B cell (primary cell): ENCODE results near the gene PCDHB10. TPM values are rescaled to one million over a fixed set of nuclear protein-coding genes. Genes with fewer than 3 reads are reported as not detected.

Source experiments
- ATAC-seq: fragments of 200-7000 bp; cut with Tn5 transposase; one replicate; pipeline ENCODE4 v1.10.0; 2021; ENCODE audit warnings: low read depth, mild to moderate bottlenecking, moderate number of reproducible peaks, moderate library complexity
- CTCF ChIA-PET: fragments of 350-600 bp; sonication (Branson Sonifier 250); formaldehyde crosslinking; loops from one replicate; lab custom pipeline; 2021; ENCODE audit warnings: antibody characterized with exemption, inconsistent platforms; lab: Charles Lee
- POLR2A ChIA-PET: fragments of 350-600 bp; sonication (Branson Sonifier 250); formaldehyde crosslinking; loops from one replicate; lab custom pipeline; 2021; ENCODE audit warnings: antibody characterized with exemption; lab: Charles Lee
- DNase-seq: peaks from one replicate; pipeline ENCODE4 v3.0.0; 2013
- H2AFZ ChIP-seq: 2 replicates; pipeline ENCODE4 v1.6.1; 2012; ENCODE audit warnings: mild to moderate bottlenecking, low read depth, low read length; ENCODE audit not compliant: insufficient read depth, poor library complexity, severe bottlenecking
- H3K27ac ChIP-seq, 2 donors: 1 replicate in 1 of 2; 2 replicates in 1 of 2; pipeline ENCODE4 v1.5.1; 2012 to 2013; ENCODE audit warnings: low read length in 2 of 2, mild to moderate bottlenecking in 2 of 2, moderate library complexity in 1 of 2
- H3K27me3 ChIP-seq, 4 experiments: fragments of 200-600 bp in 1 of 4; sonication (generic) in 1 of 4; replicated peaks in 1 of 4; 1 replicate in 2 of 4; 2 replicates in 2 of 4; pipeline versions ENCODE4 v1.6.1 to v1.7.0; 2013 to 2016; ENCODE audit warnings: low read length in 3 of 4, mild to moderate bottlenecking in 2 of 4, mixed read lengths in 1 of 4, moderate library complexity in 1 of 4; ENCODE audit not compliant: insufficient read depth in 4 of 4, control insufficient read depth in 3 of 4; ENCODE audit errors: control extremely low read depth in 1 of 4
- H3K36me3 ChIP-seq, 2 experiments: replicated peaks in 1 of 2; 1 replicate in 1 of 2; 2 replicates in 1 of 2; pipeline versions ENCODE4 v1.6.1 to v1.7.1; 2013; ENCODE audit warnings: low read length in 1 of 2; ENCODE audit not compliant: insufficient read depth in 2 of 2, control insufficient read depth in 1 of 2; ENCODE audit errors: control extremely low read depth in 1 of 2, extremely low read depth in 1 of 2
- H3K4me1 ChIP-seq, 2 donors: fragments of 200-600 bp in 1 of 2; sonication (generic) in 1 of 2; 1 replicate in 1 of 2; 2 replicates in 1 of 2; pipeline versions ENCODE4 v1.5.1 to v1.6.1; 2013 to 2017; ENCODE audit warnings: low read length in 2 of 2; ENCODE audit not compliant: control insufficient read depth in 2 of 2, insufficient read depth in 2 of 2
- H3K4me2 ChIP-seq: replicated peaks from 2 replicates; pipeline ENCODE3; 2012; ENCODE audit warnings: mild to moderate bottlenecking, low read depth, low read length; ENCODE audit not compliant: poor library complexity, severe bottlenecking
- H3K4me3 ChIP-seq, 5 experiments: fragments of 200-600 bp in 1 of 5; sonication (generic) in 1 of 5; 1 replicate in 3 of 5; 2 replicates in 2 of 5; pipeline versions ENCODE4 v1.5.1 to v1.7.0; 2011 to 2016; ENCODE audit warnings: low read length in 4 of 5, mild to moderate bottlenecking in 4 of 5, low read depth in 2 of 5, control low read depth in 1 of 5, moderate library complexity in 1 of 5; ENCODE audit not compliant: insufficient read depth in 1 of 5; ENCODE audit errors: control extremely low read depth in 1 of 5, extremely low read depth in 1 of 5
- H3K79me2 ChIP-seq: fragments of 200-600 bp; sonication (generic); one replicate; pipeline ENCODE4 v1.6.0; 2016; ENCODE audit warnings: low read length; ENCODE audit not compliant: control insufficient read depth, insufficient read depth
- H3K9ac ChIP-seq: fragments of 200-600 bp; sonication (generic); 2 replicates; pipeline ENCODE4 v1.6.1; 2017; ENCODE audit warnings: mild to moderate bottlenecking, low read length, moderate library complexity
- H3K9me3 ChIP-seq, 3 donors: one replicate each; pipeline versions ENCODE4 v1.6.1 to v1.7.1; 2013; ENCODE audit warnings: low read length in 2 of 3; ENCODE audit not compliant: control insufficient read depth in 2 of 3, insufficient read depth in 1 of 3; ENCODE audit errors: control extremely low read depth in 1 of 3
- H4K20me1 ChIP-seq: 2 replicates; pipeline ENCODE4 v1.6.0; 2012; ENCODE audit warnings: mild to moderate bottlenecking, low read length; ENCODE audit not compliant: insufficient read depth, control insufficient read depth, poor library complexity, severe bottlenecking
- H3K27ac Mint-ChIP-seq: one replicate; pipeline ENCODE4 v1.8.0; 2021; ENCODE audit warnings: mixed read lengths
- H3K27me3 Mint-ChIP-seq: one replicate; pipeline ENCODE4 v1.8.0; 2021; ENCODE audit warnings: mixed read lengths
- H3K4me1 Mint-ChIP-seq: one replicate; pipeline ENCODE4 v1.8.0; 2021; ENCODE audit warnings: mixed read lengths
- H3K4me3 Mint-ChIP-seq: one replicate; pipeline ENCODE4 v1.8.0; 2021; ENCODE audit warnings: mixed read lengths
- H3K9me3 Mint-ChIP-seq: one replicate; pipeline ENCODE4 v1.8.0; 2022; ENCODE audit warnings: mixed read lengths; ENCODE audit not compliant: insufficient read depth
- CTCF ChIP-seq: fragments of 200-600 bp; IDR thresholded peaks from one replicate; pipeline ENCODE4 v1.8.0; 2022; ENCODE audit warnings: antibody characterized with exemption, mild to moderate bottlenecking
- EZH2 ChIP-seq: IDR thresholded peaks from 2 replicates; pipeline ENCODE4 v1.6.1; 2012; ENCODE audit warnings: borderline replicate concordance, low read depth, mild to moderate bottlenecking, moderate library complexity, low read length; ENCODE audit not compliant: insufficient read depth, poor library complexity, severe bottlenecking
- WGBS: methylation state at CpG from one replicate; pipeline ENCODE4 v1.1.5; 2013; ENCODE audit warnings: missing lambda C conversion rate; ENCODE audit not compliant: insufficient coverage; 5-methylcytosine and 5-hydroxymethylcytosine counted together
- intact Hi-C: fragments of 100-400 bp; cut with micrococcal nuclease; formaldehyde crosslinking; loops from one replicate; pipeline ENCODE4 v1.10.0; 2022
- polyA minus RNA-seq: library from RNA; depleted of rRNA, polyadenylated mRNA; stranded (reverse); fragments of >200 nt; gene quantifications from 2 replicates; pipeline ENCODE4 v1.2.3, GENCODE V29; 2012
- polyA plus RNA-seq: library from polyadenylated mRNA; depleted of rRNA; stranded (reverse); fragments of >200 nt; gene quantifications from 2 replicates; pipeline ENCODE4 v1.2.3, GENCODE V29; 2012
- total RNA-seq, 2 donors: library from RNA; stranded (reverse); fragments of 120-200 nt in 1 of 2; gene quantifications; 1 replicate in 1 of 2; 2 replicates in 1 of 2; pipeline versions ENCODE4 v1.2.3 to v1.2.4, GENCODE V29; 2013 to 2022

The PCDHB10 gene
- not detected in 2 replicates for total RNA-seq
- 0.05 TPM for total RNA-seq (2013)
- not detected in 2 replicates for polyA plus RNA-seq
- polyA minus RNA-seq = not detected in 2 replicates

DNA sequence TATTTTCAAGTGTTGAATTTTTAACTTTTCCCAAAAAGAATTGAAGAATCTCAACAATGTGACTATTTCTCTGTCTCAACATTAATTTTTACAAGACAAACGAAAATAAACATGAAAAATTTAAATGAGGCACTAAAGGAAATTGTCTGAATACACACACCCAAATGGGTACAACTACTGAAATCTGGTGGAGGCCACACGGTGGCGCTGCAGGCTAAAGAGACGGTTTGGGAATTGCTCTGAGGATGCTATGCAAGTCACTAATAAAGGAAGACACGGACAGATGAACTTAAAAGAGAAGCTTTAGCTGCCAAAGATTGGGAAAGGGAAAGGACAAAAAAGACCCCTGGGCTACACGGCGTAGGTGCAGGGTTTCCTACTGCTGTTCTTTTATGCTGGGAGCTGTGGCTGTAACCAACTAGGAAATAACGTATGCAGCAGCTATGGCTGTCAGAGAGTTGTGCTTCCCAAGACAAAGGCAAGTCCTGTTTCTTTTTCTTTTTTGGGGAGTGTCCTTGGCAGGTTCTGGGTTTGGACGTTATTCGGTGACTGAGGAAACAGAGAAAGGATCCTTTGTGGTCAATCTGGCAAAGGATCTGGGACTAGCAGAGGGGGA lies at the start of gene PCDHB10:
Gene PCDHB10 (plus strand): TSS at position 244 of the 616 bp plus-strand sequence. CDS start 200 bp downstream, at position 444.
- Histone ChIP-seq H3K4me1 (no peaks in the 10 kb centered on the region), H3K4me3 (no peak within 1 kb of the TSS), H3K79me2 (no peaks in the 10 kb centered on the region), H3K36me3 (no peaks in the 10 kb centered on the region), H3K27ac (no peak within 1 kb of the TSS), H3K27me3 (peaks cover 0 to 8% (median 2%) of the 10 kb centered on the region in 4 experiments), H3K9ac (no peak within 1 kb of the TSS), H3K4me2 (no peak within 1 kb of the TSS), H4K20me1 (no peaks in the 10 kb centered on the region), H3K9me3 (peaks cover 2 to 21% (median 12%) of the 10 kb centered on the region in 3 donors), H2AFZ (no peak within 1 kb of the TSS)
- H3K4me1 Mint-ChIP-seq = no peaks in the 10 kb centered on the region
- 13% methylated on average over 6 of the region's 10 CpGs for WGBS
- TF ChIP-seq CTCF = no peak
- TF ChIP-seq EZH2 = no peak
- DNase-seq = no peak
- H3K9me3 Mint-ChIP-seq = peaks cover 7% of the 10 kb centered on the region
- intact Hi-C loops = no loop called here
- ATAC-seq = no peak
- no peak within 1 kb of the TSS for H3K27ac Mint-ChIP-seq
- POLR2A ChIA-PET = no interaction called here
- H3K4me3 Mint-ChIP-seq = no peak within 1 kb of the TSS
- peaks cover 20% of the 10 kb centered on the region for H3K27me3 Mint-ChIP-seq
- CTCF ChIA-PET = interaction anchor here (2.1 kb wide), 1 partner anchor 365 kb away, joined by 6 read pairs; no protein-coding TSS in a partner anchor

DNA sequence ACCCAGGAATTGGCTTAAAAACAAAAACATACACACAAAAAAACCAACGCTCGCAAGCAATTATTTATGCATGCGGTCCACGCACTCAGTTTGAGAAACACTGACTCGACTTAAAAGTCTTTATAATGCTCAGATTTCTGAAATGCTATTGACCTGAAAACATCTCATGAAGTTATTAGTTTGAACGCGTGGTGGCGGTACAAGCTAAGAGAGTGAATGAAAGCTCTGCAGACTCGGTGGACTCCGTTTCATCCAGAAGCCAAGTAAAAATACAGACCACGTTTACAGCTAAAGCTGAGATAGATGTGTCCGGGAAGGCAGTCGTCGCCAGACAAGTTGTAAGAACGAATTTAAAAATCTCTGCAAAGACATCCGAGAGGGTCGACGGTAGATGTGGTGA lies 42.3 kb upstream of the PCDHB10 start, which contains the start of gene PCDHB6:
Gene PCDHB6 (plus strand): TSS at position 246 of the 400 bp plus-strand sequence. CDS start 201 bp downstream, outside the sequence.
- Histone ChIP-seq H4K20me1 (no peaks in the 10 kb centered on the region), H3K27me3 (peaks cover 0 to 6% (median 2%) of the 10 kb centered on the region in 4 experiments), H3K27ac (no peak within 1 kb of the TSS), H3K4me2 (no peak within 1 kb of the TSS), H3K9ac (no peak within 1 kb of the TSS), H3K79me2 (no peaks in the 10 kb centered on the region), H2AFZ (peak within 1 kb of the TSS; percentile 17), H3K4me3 (no peak within 1 kb of the TSS), H3K36me3 (no peaks in the 10 kb centered on the region), H3K9me3 (peaks cover 0 to 26% (median 9%) of the 10 kb centered on the region in 3 donors), H3K4me1 (no peaks in the 10 kb centered on the region)
- TF ChIP-seq CTCF (no peak), EZH2 (no peak)
- Mint-ChIP-seq H3K9me3 (no peaks in the 10 kb centered on the region), H3K27ac (no peak within 1 kb of the TSS), H3K27me3 (peaks cover 17% of the 10 kb centered on the region), H3K4me1 (no peaks in the 10 kb centered on the region), H3K4me3 (no peak within 1 kb of the TSS)
- intact Hi-C loops = no loop called here
- ChIA-PET POLR2A (no interaction called here), CTCF (interaction anchor here (0.9 kb wide), 1 partner anchor 414 kb away, joined by 3 read pairs; no protein-coding TSS in a partner anchor)
- ATAC-seq = no peak
- WGBS = 24% methylated on average over 15 of the region's 18 CpGs
- DNase-seq = no peak
